Adrenal gland (tissue), 12 donors: ENCODE results near the gene SSB. TPM values are rescaled to one million over a fixed set of nuclear protein-coding genes. Genes with fewer than 3 reads are reported as not detected.

Experiments
- DNase-seq, 7 donors: peaks; one replicate each; pipeline ENCODE4 v3.0.0-alpha.2; 2019 to 2020
- H3K27ac ChIP-seq, 5 donors: fragments of 200-600 bp; sonication (generic) in 4 of 5; 1 replicate in 3 of 5; 2 replicates in 2 of 5; pipeline versions ENCODE4 v1.5.1 to v1.8.0; 2016 to 2020; ENCODE audit warnings: mild to moderate bottlenecking in 1 of 5
- H3K27me3 ChIP-seq: fragments of 200-600 bp; 2 replicates; pipeline ENCODE4 v1.8.0; 2021
- H3K36me3 ChIP-seq, 2 donors: fragments of 200-600 bp; replicated peaks in 1 of 2; 1 replicate in 1 of 2; 2 replicates in 1 of 2; pipeline versions ENCODE4 v1.5.1 to v1.8.0; 2018 to 2022
- H3K4me1 ChIP-seq, 2 donors: fragments of 200-600 bp; replicated peaks in 1 of 2; 1 replicate in 1 of 2; 2 replicates in 1 of 2; pipeline versions ENCODE4 v1.5.1 to v1.8.0; 2018 to 2021
- H3K4me3 ChIP-seq, 4 donors: fragments of 200-600 bp; sonication (generic) in 3 of 4; one replicate each; pipeline ENCODE4 v1.5.1; 2016 to 2018
- H3K9me3 ChIP-seq, 3 donors: fragments of 200-600 bp; sonication (generic) in 1 of 3; replicated peaks in 1 of 3; 1 replicate in 2 of 3; 2 replicates in 1 of 3; pipeline versions ENCODE4 v1.5.1 to v1.8.0; 2016 to 2021
- POLR2A ChIP-seq, 2 donors: fragments of 450-650 bp; IDR thresholded peaks; one replicate each; pipeline ENCODE4 v1.6.1; 2017; ENCODE audit warnings: antibody characterized with exemption in 2 of 2, mild to moderate bottlenecking in 2 of 2, moderate library complexity in 1 of 2
- WGBS, 4 donors: extraction: QIAGEN DNeasy Blood & Tissue Kit in 2 of 4; methylation state at CpG; one replicate each; pipeline versions ENCODE4 v1.1.5 to v1.1.7; 2013 to 2017; 5-methylcytosine and 5-hydroxymethylcytosine counted together
- intact Hi-C, 2 donors: fragments of 100-400 bp; cut with DNase I; formaldehyde crosslinking; loops; one replicate each; pipeline versions ENCODE4 v1.14.1 to v1.15.0; 2022 to 2023
- polyA plus RNA-seq, 3 donors: library from polyadenylated mRNA; stranded (reverse); fragments of 200-250 nt in 2 of 3; fragments of 350-450 nt in 1 of 3; fragmentation: Illumina TruSeq in 1 of 3; extraction: RNeasy Lipid Tissue Mini Kit (QIAGEN cat#74804) in 1 of 3; gene quantifications; one replicate each; pipeline ENCODE4 v1.2.3, GENCODE V29; 2013 to 2014
- total RNA-seq, 9 donors: library from RNA; depleted of rRNA in 4 of 9; stranded (reverse); fragments of >200 nt in 4 of 9; fragments of 120-200 nt in 1 of 9; fragmentation: NEBNext Ultra II Directional in 1 of 9; extraction: Animal tissue kit (Norgen Biotek cat#: 25700) in 1 of 9; gene quantifications; one replicate each; pipeline versions ENCODE4 v1.1.0 to v1.2.4, GENCODE V29; 2013 to 2023
- TF ChIP-seq, protein P1 (sequence below), 6 experiments: fragments of 450-650 bp in 4 of 6; fragments of 200-600 bp in 2 of 6; sonication (generic) in 1 of 6; IDR thresholded peaks; 1 replicate in 5 of 6; 2 replicates in 1 of 6; pipeline versions ENCODE4 v1.5.1 to v1.8.0; 2016 to 2021; ENCODE audit warnings: antibody characterized with exemption in 6 of 6, mild to moderate bottlenecking in 2 of 6, moderate library complexity in 1 of 6
- donor health status: healthy with polysubstance abuse.
- donor health status: Bipolar disorder and iron deficiency.
- donor health status: DM: yes; HTN: yes; CAD: no.
- donor health status: DM: no; HTN: no; CAD: no.
- donor health status: DM: no; HTN: no; CAD: no.
- donor health status: DM: yes; HTN: yes; CAD: no.

SSB gene
- total and polyA plus RNA-seq, 12 donors: 30.1 to 210 (median 73.3) TPM

DNA sequence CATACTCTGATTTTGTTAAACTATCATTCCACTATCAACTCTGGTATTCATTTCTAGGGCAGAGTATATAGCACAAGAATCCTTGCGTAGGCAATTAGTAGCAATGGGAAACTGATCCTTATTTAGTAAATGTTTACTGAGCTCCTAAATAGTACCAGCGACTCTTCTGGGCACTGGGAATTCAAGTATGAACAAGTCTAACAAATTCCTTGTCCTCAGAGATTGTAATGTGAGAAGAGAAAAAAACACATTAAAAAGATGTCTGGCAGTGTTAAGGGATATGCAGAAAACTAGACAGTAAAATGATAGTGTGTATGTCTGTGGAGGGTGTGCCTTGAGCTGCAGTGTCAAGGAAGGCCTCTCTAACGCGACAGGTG lies 25.3 kb downstream of the SSB start:
- intact Hi-C loops: loop anchor here (10.0 kb wide), 2 partner anchors 61 to 101 kb away; no protein-coding TSS in a partner anchor
- Histone ChIP-seq H3K27me3 (no peaks in the 10 kb centered on the region), H3K4me1 (peaks cover 11 to 40% of the 10 kb centered on the region in 2 donors), H3K9me3 (no peaks in the 10 kb centered on the region), H3K4me3 (peak overlapping the region in 3 of 4 donors; percentile 51 to 74 (median 68)), H3K27ac (peak overlapping the region in 3 of 5 donors; percentile 27 to 79 (median 72)), H3K36me3 (no peaks in the 10 kb centered on the region)
- WGBS, 4 donors: 28 to 35% (median 33%) methylated on average over 4 of the region's 4 CpGs
- no peak for DNase-seq
- no peak for TF ChIP-seq POLR2A (IDR thresholded peaks at IDR 0.05)
- TF ChIP-seq, protein P1, sequence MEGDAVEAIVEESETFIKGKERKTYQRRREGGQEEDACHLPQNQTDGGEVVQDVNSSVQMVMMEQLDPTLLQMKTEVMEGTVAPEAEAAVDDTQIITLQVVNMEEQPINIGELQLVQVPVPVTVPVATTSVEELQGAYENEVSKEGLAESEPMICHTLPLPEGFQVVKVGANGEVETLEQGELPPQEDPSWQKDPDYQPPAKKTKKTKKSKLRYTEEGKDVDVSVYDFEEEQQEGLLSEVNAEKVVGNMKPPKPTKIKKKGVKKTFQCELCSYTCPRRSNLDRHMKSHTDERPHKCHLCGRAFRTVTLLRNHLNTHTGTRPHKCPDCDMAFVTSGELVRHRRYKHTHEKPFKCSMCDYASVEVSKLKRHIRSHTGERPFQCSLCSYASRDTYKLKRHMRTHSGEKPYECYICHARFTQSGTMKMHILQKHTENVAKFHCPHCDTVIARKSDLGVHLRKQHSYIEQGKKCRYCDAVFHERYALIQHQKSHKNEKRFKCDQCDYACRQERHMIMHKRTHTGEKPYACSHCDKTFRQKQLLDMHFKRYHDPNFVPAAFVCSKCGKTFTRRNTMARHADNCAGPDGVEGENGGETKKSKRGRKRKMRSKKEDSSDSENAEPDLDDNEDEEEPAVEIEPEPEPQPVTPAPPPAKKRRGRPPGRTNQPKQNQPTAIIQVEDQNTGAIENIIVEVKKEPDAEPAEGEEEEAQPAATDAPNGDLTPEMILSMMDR (IDR thresholded peaks at IDR 0.05): no peak

DNA sequence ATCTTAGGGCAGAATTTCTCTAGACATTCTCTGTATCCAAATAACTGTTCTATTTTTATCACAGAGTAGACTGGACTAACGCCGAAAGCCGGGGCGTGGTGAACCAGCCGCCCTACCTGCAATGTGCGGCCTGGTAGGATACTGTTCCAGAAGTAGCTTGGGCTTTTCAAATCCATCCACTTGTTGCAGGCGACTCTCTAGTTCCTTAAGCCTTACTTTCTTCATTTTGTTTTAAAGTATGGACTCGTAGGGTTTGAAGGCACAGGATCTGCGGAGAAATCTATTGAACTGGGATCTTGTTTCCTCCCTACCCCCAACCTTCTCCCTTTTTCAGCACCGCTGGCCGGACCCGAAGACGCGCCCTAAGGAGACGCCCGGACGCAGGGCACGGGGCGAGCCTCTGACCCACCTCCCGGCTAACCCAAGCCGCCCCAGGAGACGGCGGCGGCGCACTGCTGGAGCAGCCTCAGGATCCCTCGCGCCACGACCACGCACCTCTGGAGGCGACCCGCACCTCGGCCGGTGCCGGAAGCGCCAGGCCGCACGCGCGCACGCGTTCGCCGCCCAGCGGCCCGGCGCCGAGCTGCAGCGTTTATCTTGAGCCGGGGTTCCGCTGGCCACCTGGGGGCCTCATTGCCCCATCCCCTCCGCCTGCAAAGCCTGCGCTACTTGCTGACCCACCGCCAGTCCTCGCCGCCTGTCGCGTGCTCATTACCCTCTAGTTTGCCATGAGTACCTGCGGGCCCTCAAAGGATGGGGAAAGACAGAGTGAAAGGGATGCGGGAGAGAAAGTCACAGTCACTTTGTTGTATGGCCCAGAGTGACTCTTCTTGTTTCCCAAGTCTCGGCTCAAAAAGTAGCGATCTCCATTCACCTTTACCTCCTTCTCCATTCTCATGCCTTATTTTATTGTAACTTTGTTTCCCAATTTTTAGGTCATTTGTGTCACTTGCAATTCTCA lies 26.0 kb downstream of the SSB start, which contains the start of gene METTL5:
METTL5 (minus strand) TSS at position 533 of the 961 bp plus-strand sequence; CDS start at position 225, 308 bp downstream.
- H3K4me3 ChIP-seq: peak within 1 kb of the TSS; percentile 6 to 74 (median 60)
- DNase-seq: peak; percentile 78 to 88 (median 84)
- H3K36me3 ChIP-seq: no peaks in the 10 kb centered on the region
- peaks cover 14 to 47% of the 10 kb centered on the region in 2 donors for H3K4me1 ChIP-seq
- 2 to 8% (median 4%) methylated on average over 18 to 61 of the region's 61 CpGs for WGBS, 4 donors
- peak; percentile 50 to 66 for TF ChIP-seq POLR2A (IDR thresholded peaks at IDR 0.05)
- TF ChIP-seq, protein P1 (IDR thresholded peaks at IDR 0.05): peak; percentile 61 to 98 (median 86)
- H3K9me3 ChIP-seq: no peaks in the 10 kb centered on the region
- no peaks in the 10 kb centered on the region for H3K27me3 ChIP-seq
- H3K27ac ChIP-seq: peak within 1 kb of the TSS in 4 of 5 donors; percentile 27 to 79 (median 51)
- intact Hi-C loops: loop anchor here (5.0 to 10.0 kb wide), 3 partner anchors 60 to 103 kb away; no protein-coding TSS in a partner anchor

DNA sequence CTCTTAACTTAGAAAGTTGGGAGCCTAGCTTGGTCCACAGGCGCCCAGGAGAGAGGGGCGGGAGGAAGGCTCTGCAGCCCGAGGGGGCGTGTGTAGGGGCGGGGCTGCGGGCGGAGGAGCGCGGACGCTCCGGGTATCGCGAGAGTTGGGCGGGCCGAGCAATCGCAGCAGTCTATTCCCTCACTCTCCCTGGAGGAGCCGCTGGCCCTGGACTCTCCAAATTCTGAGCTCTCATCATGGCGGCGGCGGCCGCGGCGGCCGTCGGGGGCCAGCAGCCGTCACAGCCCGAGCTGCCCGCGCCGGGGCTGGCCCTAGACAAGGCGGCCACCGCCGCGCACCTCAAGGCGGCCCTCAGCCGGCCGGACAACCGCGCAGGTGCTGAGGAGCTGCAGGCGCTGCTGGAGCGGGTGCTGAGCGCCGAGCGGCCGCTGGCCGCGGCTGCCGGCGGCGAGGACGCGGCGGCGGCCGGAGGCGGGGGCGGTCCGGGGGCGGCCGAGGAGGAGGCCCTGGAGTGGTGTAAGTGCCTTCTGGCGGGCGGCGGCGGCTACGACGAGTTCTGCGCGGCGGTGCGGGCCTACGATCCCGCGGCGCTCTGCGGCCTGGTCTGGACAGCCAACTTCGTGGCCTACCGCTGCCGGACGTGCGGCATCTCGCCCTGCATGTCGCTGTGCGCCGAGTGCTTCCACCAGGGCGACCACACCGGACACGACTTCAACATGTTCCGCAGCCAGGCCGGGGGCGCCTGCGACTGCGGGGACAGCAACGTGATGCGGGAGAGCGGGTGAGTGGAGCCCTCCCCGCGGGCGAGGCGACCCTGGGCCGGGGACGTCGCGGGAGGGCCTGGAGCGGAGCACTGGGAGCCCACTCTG lies 28.8 kb downstream of the SSB start, which contains the start of gene UBR3:
UBR3 (plus strand) TSS at position 183 of the 869 bp plus-strand sequence; CDS start at position 237, 54 bp downstream.
- Histone ChIP-seq H3K36me3 (no peaks in the 10 kb centered on the region), H3K27ac (peak within 1 kb of the TSS in 4 of 5 donors; percentile 79 to 95 (median 88)), H3K27me3 (no peaks in the 10 kb centered on the region), H3K9me3 (no peaks in the 10 kb centered on the region), H3K4me3 (peak within 1 kb of the TSS; percentile 72 to 86 (median 82)), H3K4me1 (peaks cover 14 to 60% of the 10 kb centered on the region in 2 donors)
- TF ChIP-seq, protein P1 (IDR thresholded peaks at IDR 0.05): peak in 2 of 6 experiments; percentile 16 to 24
- TF ChIP-seq POLR2A (IDR thresholded peaks at IDR 0.05): peak; percentile 93
- intact Hi-C loops: loop anchor here (5.0 to 10.0 kb wide), 3 partner anchors 57 to 100 kb away; no protein-coding TSS in a partner anchor
- DNase-seq: peak; percentile 93 to 96 (median 95)
- WGBS, 4 donors: 0 to 1% (median 0%) methylated on average over 17 to 104 of the region's 104 CpGs
